Activated naive CD8-positive, alpha-beta T cell treated with anti-CD3 and anti-CD28 coated beads, Interleukin-2, amount 50 U/mL, for 24 hours (primary cell): ENCODE measurements around the gene EYS.

ENCODE experiments used
- ATAC-seq: fragments of 150-1000 bp; cut with Tn5 transposase; one replicate; pipeline ENCODE4 v1.10.0; 2021
- DNase-seq: peaks from one replicate; pipeline ENCODE4 v3.0.0; 2021
- H3K27ac Mint-ChIP-seq: one replicate; pipeline ENCODE4 v1.8.0; 2021; ENCODE audit warnings: mild to moderate bottlenecking, mixed read lengths
- H3K27me3 Mint-ChIP-seq: one replicate; pipeline ENCODE4 v1.8.0; 2021; ENCODE audit warnings: mixed read lengths
- H3K36me3 Mint-ChIP-seq: one replicate; pipeline ENCODE4 v1.8.0; 2021; ENCODE audit warnings: low read depth, mixed read lengths
- H3K4me1 Mint-ChIP-seq: one replicate; pipeline ENCODE4 v1.8.0; 2021; ENCODE audit warnings: mixed read lengths
- H3K4me3 Mint-ChIP-seq: one replicate; pipeline ENCODE4 v1.8.0; 2021; ENCODE audit warnings: mild to moderate bottlenecking, moderate library complexity, mixed read lengths
- H3K9me3 Mint-ChIP-seq: one replicate; pipeline ENCODE4 v1.8.0; 2021; ENCODE audit warnings: mixed read lengths

Gene EYS

GRCh38 chr6:63689421-63689820 lies 2017.6 kb downstream of the EYS start:
- Mint-ChIP-seq H3K36me3 (peaks cover 35% of the 10 kb centered on the region), H3K27me3 (no peaks in the 10 kb centered on the region), H3K27ac (no peak overlapping the region), H3K9me3 (no peaks in the 10 kb centered on the region), H3K4me1 (peaks cover 20% of the 10 kb centered on the region), H3K4me3 (no peak overlapping the region)
- DNase-seq = no peak
- no peak for ATAC-seq

DNA sequence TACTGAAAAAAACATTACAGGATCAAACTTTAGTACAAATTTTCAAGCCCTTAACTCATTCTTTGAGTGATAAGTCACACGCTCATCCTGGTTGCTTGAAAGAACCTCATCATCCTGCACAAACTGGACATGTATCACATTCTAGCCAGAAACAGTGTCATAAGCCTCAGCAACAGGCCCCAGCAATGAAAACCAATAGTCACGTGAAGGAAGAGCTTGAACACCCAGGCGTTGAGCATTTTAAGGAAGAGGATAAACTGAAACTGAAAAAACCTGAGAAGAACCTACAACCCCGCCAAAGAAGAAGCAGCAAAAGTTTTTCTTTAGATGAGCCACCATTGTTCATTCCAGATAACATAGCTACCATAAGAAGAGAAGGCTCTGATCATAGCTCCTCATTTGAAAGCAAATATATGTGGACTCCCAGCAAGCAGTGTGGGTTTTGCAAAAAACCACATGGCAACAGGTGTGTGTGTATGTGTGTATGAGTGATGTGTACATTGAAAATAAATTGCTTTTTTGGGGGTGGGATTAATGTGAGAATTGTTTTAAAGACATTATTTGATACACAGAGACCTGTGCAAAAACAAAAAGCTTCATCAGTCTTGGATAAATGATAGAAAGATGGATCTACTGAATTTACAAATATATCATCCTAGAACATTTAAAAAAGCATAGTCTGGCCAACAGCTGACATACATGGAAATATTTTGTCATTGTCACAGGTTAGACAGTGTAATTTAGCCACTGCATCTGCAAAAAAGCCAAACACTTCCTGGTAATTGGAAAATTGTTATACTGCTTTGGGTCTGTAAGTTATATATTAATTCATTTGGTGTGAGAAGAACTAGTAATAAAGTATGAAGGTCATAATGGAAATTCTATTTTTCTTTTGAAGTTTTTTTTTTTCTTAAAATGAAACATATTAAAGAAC lies 2021.3 kb downstream of the EYS start:
- Mint-ChIP-seq H3K4me1 (peaks cover 40% of the 10 kb centered on the region), H3K36me3 (peaks cover 46% of the 10 kb centered on the region), H3K27ac (peak overlapping the region; percentile 23), H3K4me3 (no peak overlapping the region), H3K27me3 (no peaks in the 10 kb centered on the region), H3K9me3 (no peaks in the 10 kb centered on the region)
- DNase-seq = no peak
- ATAC-seq = no peak

DNA sequence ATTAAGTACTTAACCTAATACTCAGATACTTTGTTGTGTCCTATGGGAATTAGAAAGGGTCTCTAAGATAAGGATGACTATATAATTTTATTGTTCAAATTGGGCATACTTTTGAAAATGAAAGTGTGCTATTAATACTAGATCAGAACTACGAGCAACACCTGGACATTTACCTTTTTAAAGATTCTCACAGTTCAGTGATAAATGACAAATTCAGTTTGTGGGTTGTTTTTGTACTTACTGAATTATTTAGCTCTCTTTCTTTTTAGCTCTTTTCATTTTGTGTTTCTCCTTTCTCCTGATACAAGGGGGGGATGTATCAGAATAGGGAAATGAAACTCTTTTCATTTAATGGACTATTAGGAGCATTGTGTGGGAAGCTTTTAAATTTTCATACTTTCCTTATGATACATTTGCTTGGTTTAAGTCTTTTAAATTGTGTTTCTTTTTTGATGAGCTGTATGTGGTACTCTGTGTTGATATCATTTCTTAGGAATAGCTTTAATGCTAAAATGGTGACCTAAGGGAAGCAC lies 2023.9 kb downstream of the EYS start:
- Mint-ChIP-seq H3K4me3 (no peak overlapping the region), H3K4me1 (peaks cover 55% of the 10 kb centered on the region), H3K9me3 (no peaks in the 10 kb centered on the region), H3K27ac (no peak overlapping the region), H3K27me3 (no peaks in the 10 kb centered on the region), H3K36me3 (peaks cover 54% of the 10 kb centered on the region)
- ATAC-seq (no peak), DNase-seq (no peak)

DNA sequence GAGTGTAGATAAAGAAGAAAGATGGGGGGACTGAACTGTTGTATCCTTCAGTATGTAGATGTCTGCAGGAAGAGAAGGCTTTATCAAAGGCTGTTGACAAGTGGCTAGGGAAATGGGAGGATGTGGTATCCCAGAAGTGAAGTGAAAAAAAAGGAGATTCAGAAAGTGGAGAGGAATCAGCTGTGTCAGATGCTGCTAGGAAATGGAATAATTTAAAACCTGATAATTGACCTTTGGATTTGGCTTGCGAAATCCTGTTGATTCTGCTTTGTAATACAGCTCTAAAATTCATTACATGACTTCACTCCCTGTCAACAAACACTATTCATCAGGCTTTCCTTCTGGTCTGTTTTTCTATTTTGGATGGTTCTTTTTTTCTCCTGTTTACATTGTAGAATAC lies 2029.7 kb downstream of the EYS start:
- Mint-ChIP-seq H3K36me3 (peaks cover 21% of the 10 kb centered on the region), H3K27ac (no peak overlapping the region), H3K4me1 (peaks cover 39% of the 10 kb centered on the region), H3K9me3 (no peaks in the 10 kb centered on the region), H3K4me3 (no peak overlapping the region), H3K27me3 (no peaks in the 10 kb centered on the region)
- ATAC-seq = no peak
- DNase-seq = no peak

DNA sequence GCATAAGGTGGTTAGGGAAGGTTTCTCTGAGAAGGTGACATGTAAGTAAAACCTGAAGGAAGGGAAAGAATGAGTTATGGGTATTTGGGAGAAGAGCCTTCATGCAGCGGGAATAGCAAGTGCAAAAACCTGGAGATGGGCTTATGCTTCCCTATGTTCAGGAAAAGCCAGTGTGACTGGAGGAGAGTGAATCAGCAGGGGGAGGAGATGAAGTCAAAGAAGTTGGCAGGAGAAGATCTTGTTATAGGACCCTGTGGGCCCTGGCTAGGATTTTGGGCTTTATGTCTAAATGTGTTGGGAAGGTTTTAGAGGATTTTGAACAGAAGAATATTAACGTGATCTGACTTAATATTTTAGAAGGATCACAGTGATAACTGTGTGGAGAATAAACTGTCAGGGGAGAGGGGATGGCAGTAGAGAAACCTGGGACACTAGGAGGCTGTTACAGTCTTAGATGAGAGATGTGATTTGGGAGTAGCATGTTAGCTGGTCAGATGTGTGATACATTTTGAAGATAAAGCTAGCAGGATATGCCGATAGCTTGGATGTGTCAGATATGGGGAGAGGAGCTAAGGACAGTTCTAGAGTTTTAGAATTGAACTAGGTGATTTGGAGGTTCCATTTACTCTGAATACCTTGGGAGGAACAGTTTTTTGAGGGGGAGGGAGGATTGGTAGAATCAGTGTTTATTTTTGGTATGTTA lies 2030.5 kb downstream of the EYS start:
- H3K9me3 Mint-ChIP-seq = no peaks in the 10 kb centered on the region

GRCh38 chr6:63675138-63675537 lies 2031.9 kb downstream of the EYS start:
- Mint-ChIP-seq H3K4me3 (no peak overlapping the region), H3K9me3 (no peaks in the 10 kb centered on the region), H3K27me3 (no peaks in the 10 kb centered on the region), H3K4me1 (peaks cover 39% of the 10 kb centered on the region), H3K27ac (no peak overlapping the region), H3K36me3 (peaks cover 13% of the 10 kb centered on the region)
- ATAC-seq (peak; percentile 36), DNase-seq (no peak)

More for the DNA sequence above, 2030.5 kb downstream of the EYS start:
- H3K4me1 Mint-ChIP-seq = peaks cover 42% of the 10 kb centered on the region
- no peak overlapping the region for H3K27ac Mint-ChIP-seq
- DNase-seq (no peak), ATAC-seq (no peak)
- H3K36me3 Mint-ChIP-seq = peaks cover 21% of the 10 kb centered on the region
- no peak overlapping the region for H3K4me3 Mint-ChIP-seq
- no peaks in the 10 kb centered on the region for H3K27me3 Mint-ChIP-seq

GRCh38 chr6:63674635-63675034 lies 2032.4 kb downstream of the EYS start:
- H3K27me3 Mint-ChIP-seq = no peaks in the 10 kb centered on the region
- no peak overlapping the region for H3K27ac Mint-ChIP-seq
- H3K9me3 Mint-ChIP-seq = no peaks in the 10 kb centered on the region
- H3K4me3 Mint-ChIP-seq = no peak overlapping the region
- H3K4me1 Mint-ChIP-seq = peaks cover 38% of the 10 kb centered on the region
- DNase-seq (no peak), ATAC-seq (peak; percentile 52)
- peaks cover 10% of the 10 kb centered on the region for H3K36me3 Mint-ChIP-seq

DNA sequence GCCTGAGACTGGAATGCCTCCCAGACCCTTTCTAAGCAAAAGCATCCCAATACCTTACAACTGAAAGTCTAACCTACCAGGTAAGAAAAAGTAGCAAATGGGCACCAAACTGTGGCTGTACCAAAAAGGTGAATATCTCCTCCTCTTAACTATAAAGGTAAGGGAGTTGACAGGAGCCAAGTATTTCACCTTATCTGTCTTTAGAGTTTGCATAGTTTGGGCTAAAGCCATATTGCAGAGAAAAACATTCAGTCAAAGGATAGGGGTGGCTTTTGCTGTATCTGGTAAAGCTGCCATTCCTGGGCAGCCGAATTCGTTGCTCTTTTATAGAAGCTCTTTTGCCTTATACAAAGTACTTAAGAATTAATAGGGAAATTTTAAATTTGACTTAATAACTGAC lies 2033.3 kb downstream of the EYS start:
- Mint-ChIP-seq H3K9me3 (no peaks in the 10 kb centered on the region), H3K27ac (no peak overlapping the region), H3K4me1 (peaks cover 36% of the 10 kb centered on the region), H3K4me3 (no peak overlapping the region), H3K36me3 (peaks cover 9% of the 10 kb centered on the region), H3K27me3 (no peaks in the 10 kb centered on the region)
- no peak for ATAC-seq
- no peak for DNase-seq

GRCh38 chr6:63672582-63673129 lies 2034.4 kb downstream of the EYS start:
- ATAC-seq = no peak
- Mint-ChIP-seq H3K4me3 (no peak overlapping the region), H3K27me3 (no peaks in the 10 kb centered on the region), H3K27ac (no peak overlapping the region), H3K9me3 (no peaks in the 10 kb centered on the region), H3K36me3 (peaks cover 9% of the 10 kb centered on the region), H3K4me1 (peaks cover 38% of the 10 kb centered on the region)
- DNase-seq = no peak

- Mint-ChIP-seq H3K9me3 (no peaks in the 10 kb centered on the region), H3K36me3 (peaks cover 9% of the 10 kb centered on the region), H3K27ac (no peak overlapping the region), H3K4me3 (no peak overlapping the region), H3K27me3 (no peaks in the 10 kb centered on the region), H3K4me1 (peaks cover 45% of the 10 kb centered on the region)
- ATAC-seq (no peak), DNase-seq (no peak)
Observed at GRCh38 chr6:63671098-63671754, 2035.8 kb downstream of the EYS start.
